Mesenchymal stem cell (in vitro differentiated cells and primary cell): ENCODE data around the gene PLEKHG4B.

Source experiments
- DNase-seq: peaks from one replicate; pipeline ENCODE4 v3.0.0-alpha.2; 2013
- H2AFZ ChIP-seq: one replicate; pipeline ENCODE4 v1.6.1; 2013; ENCODE audit warnings: low read depth, mild to moderate bottlenecking, control low read depth, inconsistent platforms, low read length, moderate library complexity
- H2AK5ac ChIP-seq: 2 replicates; pipeline ENCODE4 v1.6.1; 2013; ENCODE audit warnings: low read length, moderate library complexity, mild to moderate bottlenecking, inconsistent platforms; ENCODE audit not compliant: severe bottlenecking
- H2BK120ac ChIP-seq: one replicate; pipeline ENCODE4 v1.6.1; 2013; ENCODE audit warnings: low read depth, mild to moderate bottlenecking, inconsistent platforms, low read length, moderate library complexity
- H2BK12ac ChIP-seq, 2 experiments: one replicate each; pipeline ENCODE4 v1.6.1; 2013; ENCODE audit warnings: inconsistent platforms in 2 of 2, low read length in 2 of 2, mild to moderate bottlenecking in 2 of 2, moderate library complexity in 2 of 2, control low read depth in 1 of 2
- H2BK15ac ChIP-seq: one replicate; pipeline ENCODE4 v1.6.1; 2013; ENCODE audit warnings: mild to moderate bottlenecking, low read depth, inconsistent platforms; ENCODE audit not compliant: poor library complexity, severe bottlenecking
- H2BK5ac ChIP-seq: 2 replicates; pipeline ENCODE4 v1.6.1; 2013; ENCODE audit warnings: low read depth, mild to moderate bottlenecking, low read length, control low read depth, inconsistent platforms; ENCODE audit not compliant: poor library complexity, severe bottlenecking
- H3K14ac ChIP-seq, 2 experiments: one replicate each; pipeline ENCODE4 v1.6.1; 2013; ENCODE audit warnings: inconsistent platforms in 2 of 2, low read length in 2 of 2, control low read depth in 1 of 2, mild to moderate bottlenecking in 1 of 2, moderate library complexity in 1 of 2
- H3K18ac ChIP-seq, 2 experiments: one replicate each; pipeline ENCODE4 v1.6.1; 2013; ENCODE audit warnings: inconsistent platforms in 2 of 2, low read length in 2 of 2, control low read depth in 1 of 2, low read depth in 1 of 2, mild to moderate bottlenecking in 1 of 2
- H3K23ac ChIP-seq, 2 experiments: one replicate each; pipeline ENCODE4 v1.6.1; 2013; ENCODE audit warnings: inconsistent platforms in 2 of 2, low read length in 2 of 2, mild to moderate bottlenecking in 2 of 2, moderate library complexity in 2 of 2, control low read depth in 1 of 2
- H3K27ac ChIP-seq: 2 replicates; pipeline ENCODE4 v1.5.1; 2013; ENCODE audit warnings: mild to moderate bottlenecking, moderate library complexity, low read length, control low read depth, inconsistent platforms; ENCODE audit not compliant: poor library complexity, severe bottlenecking
- H3K27me3 ChIP-seq, 2 experiments: 2 replicates each; pipeline versions ENCODE4 v1.6.1 to v1.7.0; 2013; ENCODE audit warnings: low read length in 2 of 2, mild to moderate bottlenecking in 2 of 2, moderate library complexity in 2 of 2, control low read depth in 1 of 2, inconsistent platforms in 1 of 2; ENCODE audit not compliant: control insufficient read depth in 1 of 2, insufficient read depth in 1 of 2
- H3K36me3 ChIP-seq, 2 experiments: 2 replicates each; pipeline versions ENCODE4 v1.6.1 to v1.7.0; 2013; ENCODE audit warnings: low read length in 2 of 2, control low read depth in 1 of 2, inconsistent platforms in 1 of 2, low read depth in 1 of 2, mild to moderate bottlenecking in 1 of 2; ENCODE audit not compliant: insufficient read depth in 2 of 2, control insufficient read depth in 1 of 2
- H3K4ac ChIP-seq, 2 experiments: one replicate each; pipeline ENCODE4 v1.6.1; 2013; ENCODE audit warnings: inconsistent platforms in 2 of 2, low read length in 2 of 2, mild to moderate bottlenecking in 2 of 2, moderate library complexity in 2 of 2, control low read depth in 1 of 2, low read depth in 1 of 2
- H3K4me1 ChIP-seq: 2 replicates; pipeline ENCODE4 v1.6.1; 2013; ENCODE audit warnings: low read depth, low read length, control low read depth; ENCODE audit not compliant: control insufficient read depth, insufficient read depth
- H3K4me2 ChIP-seq: 2 replicates; pipeline ENCODE4 v1.6.1; 2013; ENCODE audit warnings: low read length, mild to moderate bottlenecking, inconsistent platforms; ENCODE audit not compliant: poor library complexity, severe bottlenecking
- H3K4me3 ChIP-seq, 2 experiments: 2 replicates each; pipeline versions ENCODE4 v1.5.1 to v1.7.0; 2013; ENCODE audit warnings: low read length in 2 of 2, mild to moderate bottlenecking in 2 of 2, control low read depth in 1 of 2, low read depth in 1 of 2; ENCODE audit not compliant: insufficient read depth in 1 of 2
- H3K79me1 ChIP-seq: replicated peaks from 2 replicates; pipeline ENCODE4 v1.6.1; 2013; ENCODE audit warnings: mild to moderate bottlenecking, control low read depth, low read length, inconsistent platforms; ENCODE audit not compliant: poor library complexity, severe bottlenecking
- H3K9ac ChIP-seq: 2 replicates; pipeline ENCODE4 v1.7.0; 2013; ENCODE audit warnings: mild to moderate bottlenecking, low read length, moderate library complexity
- H3K9me3 ChIP-seq: 2 replicates; pipeline ENCODE4 v1.7.0; 2013; ENCODE audit warnings: mild to moderate bottlenecking, low read length; ENCODE audit not compliant: control insufficient read depth
- H4K8ac ChIP-seq: one replicate; pipeline ENCODE4 v1.6.1; 2013; ENCODE audit warnings: inconsistent platforms, mild to moderate bottlenecking, low read length, moderate library complexity
- H4K91ac ChIP-seq: one replicate; pipeline ENCODE4 v1.6.1; 2013; ENCODE audit warnings: mild to moderate bottlenecking, low read length, inconsistent platforms
- WGBS: methylation state at CpG from one replicate; pipeline ENCODE4 v1.1.7; 2013; ENCODE audit warnings: mixed read lengths; 5-methylcytosine and 5-hydroxymethylcytosine counted together

PLEKHG4B gene

GRCh38 chr5:161803-162110, 69.8 kb downstream of the PLEKHG4B start:
- H3K4me1 ChIP-seq: peaks cover 17% of the 10 kb centered on the region
- H2AFZ ChIP-seq: no peak overlapping the region
- DNase-seq: no peak
- H3K23ac ChIP-seq: no peak overlapping the region
- no peak overlapping the region for H2BK12ac ChIP-seq
- peaks cover 0 to 56% of the 10 kb centered on the region in 2 experiments for H3K27me3 ChIP-seq
- no peak overlapping the region for H3K4me3 ChIP-seq
- no peak overlapping the region for H4K8ac ChIP-seq
- no peak overlapping the region for H3K18ac ChIP-seq
- no peaks in the 10 kb centered on the region for H3K9me3 ChIP-seq
- no peaks in the 10 kb centered on the region for H3K36me3 ChIP-seq
- 93% methylated on average over 17 of the region's 17 CpGs for WGBS
- H4K91ac ChIP-seq: no peak overlapping the region
- H3K4ac ChIP-seq: no peak overlapping the region
- no peak overlapping the region for H3K27ac ChIP-seq
- no peak overlapping the region for H3K4me2 ChIP-seq
- H3K14ac ChIP-seq: no peak overlapping the region
- no peak overlapping the region for H2BK15ac ChIP-seq
- no peak overlapping the region for H2AK5ac ChIP-seq
- no peak overlapping the region for H2BK5ac ChIP-seq
- H3K9ac ChIP-seq: no peak overlapping the region
- no peaks in the 10 kb centered on the region for H3K79me1 ChIP-seq
- no peak overlapping the region for H2BK120ac ChIP-seq

GRCh38 chr5:162190-162564, 70.2 kb downstream of the PLEKHG4B start:
- no peak overlapping the region for H2AK5ac ChIP-seq
- H4K91ac ChIP-seq: no peak overlapping the region
- H3K27ac ChIP-seq: no peak overlapping the region
- no peak overlapping the region for H2BK12ac ChIP-seq
- no peaks in the 10 kb centered on the region for H3K36me3 ChIP-seq
- H3K4me3 ChIP-seq: no peak overlapping the region
- no peak overlapping the region for H2BK5ac ChIP-seq
- H3K4me1 ChIP-seq: peaks cover 18% of the 10 kb centered on the region
- peaks cover 0 to 52% of the 10 kb centered on the region in 2 experiments for H3K27me3 ChIP-seq
- H3K23ac ChIP-seq: no peak overlapping the region
- H2BK120ac ChIP-seq: no peak overlapping the region
- H3K79me1 ChIP-seq: no peaks in the 10 kb centered on the region
- no peak for DNase-seq
- no peak overlapping the region for H2AFZ ChIP-seq
- H3K9ac ChIP-seq: no peak overlapping the region
- no peak overlapping the region for H3K4ac ChIP-seq
- no peak overlapping the region for H4K8ac ChIP-seq
- no peak overlapping the region for H3K14ac ChIP-seq
- H3K18ac ChIP-seq: no peak overlapping the region
- no peak overlapping the region for H2BK15ac ChIP-seq
- WGBS: 91% methylated on average over 19 of the region's 19 CpGs
- no peak overlapping the region for H3K4me2 ChIP-seq
- H3K9me3 ChIP-seq: no peaks in the 10 kb centered on the region

- H4K8ac ChIP-seq: no peak overlapping the region
- no peak overlapping the region for H2BK12ac ChIP-seq
- H3K79me1 ChIP-seq: no peaks in the 10 kb centered on the region
- no peak overlapping the region for H2BK5ac ChIP-seq
- 83% methylated on average over 23 of the region's 23 CpGs for WGBS
- no peak overlapping the region for H2AK5ac ChIP-seq
- H3K27ac ChIP-seq: no peak overlapping the region
- H3K14ac ChIP-seq: no peak overlapping the region
- no peaks in the 10 kb centered on the region for H3K36me3 ChIP-seq
- H3K18ac ChIP-seq: no peak overlapping the region
- H3K4ac ChIP-seq: no peak overlapping the region
- no peak overlapping the region for H2BK120ac ChIP-seq
- peaks cover 0 to 46% of the 10 kb centered on the region in 2 experiments for H3K27me3 ChIP-seq
- no peak overlapping the region for H2AFZ ChIP-seq
- peaks cover 22% of the 10 kb centered on the region for H3K4me1 ChIP-seq
- no peak overlapping the region for H3K9ac ChIP-seq
- no peak overlapping the region for H3K23ac ChIP-seq
- H3K4me2 ChIP-seq: no peak overlapping the region
- H2BK15ac ChIP-seq: no peak overlapping the region
- H4K91ac ChIP-seq: no peak overlapping the region
- DNase-seq: no peak
- no peaks in the 10 kb centered on the region for H3K9me3 ChIP-seq
- no peak overlapping the region for H3K4me3 ChIP-seq
Measured at GRCh38 chr5:162565-163337, 70.8 kb downstream of the PLEKHG4B start.

GRCh38 chr5:163338-163620, 71.3 kb downstream of the PLEKHG4B start:
- Histone ChIP-seq H2BK15ac (no peak overlapping the region), H3K4ac (no peak overlapping the region), H3K23ac (no peak overlapping the region), H2BK120ac (no peak overlapping the region), H3K36me3 (no peaks in the 10 kb centered on the region), H3K18ac (no peak overlapping the region), H2BK12ac (no peak overlapping the region), H2AFZ (no peak overlapping the region), H4K91ac (no peak overlapping the region), H3K27me3 (peaks cover 0 to 44% of the 10 kb centered on the region in 2 experiments), H3K4me1 (peaks cover 27% of the 10 kb centered on the region), H3K79me1 (no peaks in the 10 kb centered on the region), H3K4me2 (no peak overlapping the region), H2AK5ac (no peak overlapping the region), H3K14ac (no peak overlapping the region), H3K9me3 (no peaks in the 10 kb centered on the region), H3K9ac (no peak overlapping the region), H2BK5ac (no peak overlapping the region), H3K27ac (no peak overlapping the region), H4K8ac (no peak overlapping the region), H3K4me3 (no peak overlapping the region)
- 85% methylated on average over 6 of the region's 7 CpGs for whole genome bisulfite sequencing
- DNase-seq: no peak
